Endodermal cell (in vitro differentiated cells): ENCODE measurements around the gene ELAVL2. TPM values are rescaled to one million over a fixed set of nuclear protein-coding genes. Genes with fewer than 3 reads are reported as not detected.
A peak's percentile ranks its signal among the peaks of the same experiment; 100 is the strongest.

Source experiments
- DNase-seq: peaks from one replicate; pipeline ENCODE4 v3.0.0-alpha.2; 2017
- H3K27ac ChIP-seq: 2 replicates; pipeline ENCODE4 v1.5.1; 2013; ENCODE audit warnings: mild to moderate bottlenecking, low read depth, low read length, moderate library complexity
- H3K27me3 ChIP-seq: 2 replicates; pipeline ENCODE4 v1.6.1; 2013; ENCODE audit warnings: mild to moderate bottlenecking, low read length, moderate library complexity; ENCODE audit not compliant: insufficient read depth, control insufficient read depth, poor library complexity, severe bottlenecking
- H3K36me3 ChIP-seq: 2 replicates; pipeline ENCODE4 v1.7.0; 2013; ENCODE audit warnings: mild to moderate bottlenecking, low read length, moderate library complexity; ENCODE audit not compliant: control insufficient read depth, insufficient read depth
- H3K4me1 ChIP-seq: one replicate; pipeline ENCODE4 v1.7.0; 2013; ENCODE audit warnings: low read length; ENCODE audit not compliant: control insufficient read depth, insufficient read depth
- H3K4me3 ChIP-seq: 2 replicates; pipeline ENCODE4 v1.5.1; 2013; ENCODE audit warnings: mild to moderate bottlenecking, low read length, moderate library complexity
- H3K9ac ChIP-seq: 2 replicates; pipeline ENCODE4 v1.6.1; 2013; ENCODE audit warnings: mild to moderate bottlenecking, low read length, moderate library complexity; ENCODE audit not compliant: poor library complexity, severe bottlenecking; ENCODE audit errors: extremely low read depth
- H3K9me3 ChIP-seq: 2 replicates; pipeline ENCODE4 v1.6.1; 2013; ENCODE audit warnings: mild to moderate bottlenecking, low read length, moderate library complexity; ENCODE audit not compliant: control insufficient read depth
- H3K27ac Mint-ChIP-seq: 2 replicates; pipeline ENCODE4 v1.8.0; 2020; ENCODE audit warnings: mixed read lengths
- H3K27me3 Mint-ChIP-seq: 2 replicates; pipeline ENCODE4 v1.8.0; 2021; ENCODE audit warnings: mild to moderate bottlenecking, mixed read lengths; ENCODE audit not compliant: insufficient read depth
- H3K36me3 Mint-ChIP-seq: 2 replicates; pipeline ENCODE4 v1.8.0; 2020; ENCODE audit warnings: low read depth, mixed read lengths
- H3K4me1 Mint-ChIP-seq: 2 replicates; pipeline ENCODE4 v1.8.0; 2020; ENCODE audit warnings: mixed read lengths
- H3K4me3 Mint-ChIP-seq: 2 replicates; pipeline ENCODE4 v1.8.0; 2020; ENCODE audit warnings: mild to moderate bottlenecking, moderate library complexity, mixed read lengths
- H3K9me3 Mint-ChIP-seq: 2 replicates; pipeline ENCODE4 v1.8.0; 2020; ENCODE audit warnings: mild to moderate bottlenecking, mixed read lengths
- CTCF ChIP-seq: fragments of 200-600 bp; sonication (generic); conservative IDR thresholded peaks from 2 replicates; pipeline ENCODE4 v1.5.0; 2021; ENCODE audit warnings: antibody characterized with exemption, mild to moderate bottlenecking
- WGBS, 2 experiments: methylation state at CpG; one replicate each; pipeline versions ENCODE4 v1.1.5 to v1.1.7; 2013; ENCODE audit warnings: missing lambda C conversion rate in 2 of 2, mixed read lengths in 1 of 2; ENCODE audit not compliant: insufficient coverage in 1 of 2, insufficient read length in 1 of 2; 5-methylcytosine and 5-hydroxymethylcytosine counted together
- total RNA-seq, 2 donors: library from RNA; stranded (reverse); fragmentation: NEBNext Ultra II Directional in 1 of 2; extraction: Animal tissue kit (Norgen Biotek cat#: 25700) in 1 of 2; gene quantifications; 2 replicates in 1 of 2; 3 replicates in 1 of 2; pipeline ENCODE4 v1.2.1, GENCODE V29; 2021

Gene ELAVL2
- total RNA-seq, 2 donors from 2014 or later, result 4.7 to 6.2 TPM

GRCh38 chr9:23789529-23790254, 36.3 kb downstream of the ELAVL2 start:
- Mint-ChIP-seq H3K4me3 (no peak overlapping the region), H3K36me3 (no peaks in the 10 kb centered on the region), H3K27ac (no peak overlapping the region), H3K4me1 (peaks cover 5% of the 10 kb centered on the region), H3K9me3 (no peaks in the 10 kb centered on the region), H3K27me3 (no peaks in the 10 kb centered on the region)
- Histone ChIP-seq H3K9ac (no peak overlapping the region), H3K4me3 (no peak overlapping the region), H3K9me3 (no peaks in the 10 kb centered on the region), H3K36me3 (no peaks in the 10 kb centered on the region), H3K4me1 (peaks cover 3% of the 10 kb centered on the region), H3K27ac (no peak overlapping the region), H3K27me3 (no peaks in the 10 kb centered on the region)
- 91 to 96% methylated on average over 3 to 4 of the region's 4 CpGs for whole genome bisulfite sequencing, 2 experiments
- TF ChIP-seq CTCF, result no peak
- no peak for DNase-seq

GRCh38 chr9:23784962-23785361, 41.1 kb downstream of the ELAVL2 start:
- Mint-ChIP-seq H3K27me3 (no peaks in the 10 kb centered on the region), H3K36me3 (no peaks in the 10 kb centered on the region), H3K4me3 (no peak overlapping the region), H3K9me3 (no peaks in the 10 kb centered on the region), H3K4me1 (peaks cover 10% of the 10 kb centered on the region), H3K27ac (no peak overlapping the region)
- Histone ChIP-seq H3K9me3 (no peaks in the 10 kb centered on the region), H3K27me3 (no peaks in the 10 kb centered on the region), H3K4me1 (no peaks in the 10 kb centered on the region), H3K36me3 (no peaks in the 10 kb centered on the region), H3K4me3 (no peak overlapping the region), H3K27ac (no peak overlapping the region), H3K9ac (no peak overlapping the region)
- DNase-seq, result no peak
- 96% methylated on average over 1 of the region's 1 CpG; no CpG with 5 or more reads in 1 of the 2 experiments for WGBS, 2 experiments
- peak; percentile 54 for TF ChIP-seq CTCF

- H3K9me3 ChIP-seq, result no peaks in the 10 kb centered on the region
- Mint-ChIP-seq H3K27ac (no peak overlapping the region), H3K4me3 (no peak overlapping the region), H3K9me3 (no peaks in the 10 kb centered on the region), H3K27me3 (no peaks in the 10 kb centered on the region), H3K4me1 (peaks cover 19% of the 10 kb centered on the region), H3K36me3 (no peaks in the 10 kb centered on the region)
- no peak overlapping the region for H3K27ac ChIP-seq
- no peak overlapping the region for H3K9ac ChIP-seq
- WGBS, 2 experiments, result 92 to 100% methylated on average over 1 of the region's 1 CpG
- H3K27me3 ChIP-seq, result no peaks in the 10 kb centered on the region
- no peak for TF ChIP-seq CTCF
- no peak overlapping the region for H3K4me3 ChIP-seq
- no peak for DNase-seq
- no peaks in the 10 kb centered on the region for H3K36me3 ChIP-seq
- H3K4me1 ChIP-seq, result peaks cover 5% of the 10 kb centered on the region
Measured at GRCh38 chr9:23783509-23783908, 42.5 kb downstream of the ELAVL2 start.
